Vagina (tissue), 2 donors: ENCODE measurements around the gene CAPN15.
A peak's percentile ranks its signal among the peaks of the same experiment; 100 is the strongest.

Source experiments
- POLR2A ChIP-seq, 2 donors: fragments of 450-650 bp; IDR thresholded peaks; one replicate each; pipeline ENCODE4 v1.6.1; 2017; ENCODE audit warnings: antibody characterized with exemption in 2 of 2, mild to moderate bottlenecking in 2 of 2, moderate library complexity in 2 of 2
- POLR2AphosphoS5 ChIP-seq, 2 donors: sonication (generic); formaldehyde crosslinking; IDR thresholded peaks; one replicate each; pipeline ENCODE4 v1.9.0; 2017; ENCODE audit warnings: antibody characterized with exemption in 2 of 2, mild to moderate bottlenecking in 2 of 2, low read depth in 1 of 2; ENCODE audit not compliant: insufficient read depth in 1 of 2
- TF ChIP-seq, protein P1 (sequence below), 3 experiments: fragments of 450-650 bp in 2 of 3; fragments of 200-600 bp in 1 of 3; sonication (generic) in 1 of 3; IDR thresholded peaks; one replicate each; pipeline ENCODE4 v1.5.1; 2017 to 2019; ENCODE audit warnings: antibody characterized with exemption in 3 of 3, mild to moderate bottlenecking in 2 of 3, moderate library complexity in 2 of 3

DNA sequence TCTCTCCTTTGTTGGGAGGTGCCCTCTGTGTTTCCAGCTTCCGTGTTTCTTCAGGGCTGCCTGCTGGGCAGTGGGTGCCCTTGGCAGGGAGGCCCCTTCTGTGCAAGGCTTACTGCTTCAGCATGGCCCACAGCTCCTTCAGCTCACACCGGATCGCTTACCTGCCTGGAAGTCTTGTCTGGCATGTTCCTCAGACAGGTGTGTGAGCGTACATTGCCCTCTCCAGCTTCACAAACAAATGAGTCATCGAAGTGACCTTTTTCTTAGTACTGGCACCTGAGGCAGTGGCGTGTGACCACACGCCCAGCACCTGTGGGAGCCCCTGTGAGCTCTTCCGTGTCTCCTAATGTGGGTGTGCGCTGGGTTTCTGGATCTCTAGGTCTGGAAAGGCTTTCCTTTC lies 65.9 kb downstream of the CAPN15 start:
- TF ChIP-seq POLR2AphosphoS5 (IDR thresholded peaks at IDR 0.05; ENCODE audit: insufficient read depth in 1 of 2, low read depth in 1 of 2) (peak in 1 of 2 donors; percentile 45), POLR2A (IDR thresholded peaks at IDR 0.05) (no peak)
- TF ChIP-seq, protein P1, sequence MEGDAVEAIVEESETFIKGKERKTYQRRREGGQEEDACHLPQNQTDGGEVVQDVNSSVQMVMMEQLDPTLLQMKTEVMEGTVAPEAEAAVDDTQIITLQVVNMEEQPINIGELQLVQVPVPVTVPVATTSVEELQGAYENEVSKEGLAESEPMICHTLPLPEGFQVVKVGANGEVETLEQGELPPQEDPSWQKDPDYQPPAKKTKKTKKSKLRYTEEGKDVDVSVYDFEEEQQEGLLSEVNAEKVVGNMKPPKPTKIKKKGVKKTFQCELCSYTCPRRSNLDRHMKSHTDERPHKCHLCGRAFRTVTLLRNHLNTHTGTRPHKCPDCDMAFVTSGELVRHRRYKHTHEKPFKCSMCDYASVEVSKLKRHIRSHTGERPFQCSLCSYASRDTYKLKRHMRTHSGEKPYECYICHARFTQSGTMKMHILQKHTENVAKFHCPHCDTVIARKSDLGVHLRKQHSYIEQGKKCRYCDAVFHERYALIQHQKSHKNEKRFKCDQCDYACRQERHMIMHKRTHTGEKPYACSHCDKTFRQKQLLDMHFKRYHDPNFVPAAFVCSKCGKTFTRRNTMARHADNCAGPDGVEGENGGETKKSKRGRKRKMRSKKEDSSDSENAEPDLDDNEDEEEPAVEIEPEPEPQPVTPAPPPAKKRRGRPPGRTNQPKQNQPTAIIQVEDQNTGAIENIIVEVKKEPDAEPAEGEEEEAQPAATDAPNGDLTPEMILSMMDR (IDR thresholded peaks at IDR 0.05) = no peak
